ENCODE results near the gene BCAT1.
"Not testable (repeated sequence)": the region's sequence is repeated elsewhere in the genome, so short reads cannot be mapped to it uniquely, and the experiment has no call there.

BCAT1 gene

GRCh38 chr12:24814379-24815113 is 134.4 kb downstream of the BCAT1 start:
- no peak for DNase-seq (ENCODE audit: low read depth, low spot score)

- no peak for DNase-seq (ENCODE audit: low read depth, low spot score)
Measured at GRCh38 chr12:24810378-24810777, 138.5 kb downstream of the BCAT1 start.

- not testable (repeated sequence) for DNase-seq (ENCODE audit: low read depth, low spot score)
Measured at GRCh38 chr12:24809306-24809705, 139.6 kb downstream of the BCAT1 start.

- DNase-seq (ENCODE audit: low read depth, low spot score) = no peak
Measured at GRCh38 chr12:24808651-24809050, 140.2 kb downstream of the BCAT1 start.

- DNase-seq (ENCODE audit: low read depth, low spot score) = no peak
Measured at GRCh38 chr12:24806386-24806785, 142.5 kb downstream of the BCAT1 start.

- no peak for DNase-seq (ENCODE audit: low read depth, low spot score)
Measured at GRCh38 chr12:24803430-24804245, 145.3 kb downstream of the BCAT1 start.

- DNase-seq (ENCODE audit: low read depth, low spot score) = no peak
Measured at GRCh38 chr12:24798335-24798734, 150.6 kb downstream of the BCAT1 start.

- no peak for DNase-seq (ENCODE audit: low read depth, low spot score)
Measured at GRCh38 chr12:24797901-24798300, 151.0 kb downstream of the BCAT1 start.

GRCh38 chr12:24796876-24797275 is 152.0 kb downstream of the BCAT1 start:
- no peak for DNase-seq (ENCODE audit: low read depth, low spot score)

GRCh38 chr12:24795699-24796347 is 153.1 kb downstream of the BCAT1 start:
- DNase-seq (ENCODE audit: low read depth, low spot score) = no peak

- no peak for DNase-seq (ENCODE audit: low read depth, low spot score)
Measured at GRCh38 chr12:24791622-24792021, 157.3 kb downstream of the BCAT1 start.

GRCh38 chr12:24788886-24789285 is 160.0 kb downstream of the BCAT1 start:
- no peak for DNase-seq (ENCODE audit: low read depth, low spot score)

- no peak for DNase-seq (ENCODE audit: low read depth, low spot score)
Measured at GRCh38 chr12:24780697-24781368, 168.1 kb downstream of the BCAT1 start.

- DNase-seq (ENCODE audit: low read depth, low spot score) = peak; percentile 31
Measured at GRCh38 chr12:24778486-24779304, 170.2 kb downstream of the BCAT1 start.

- DNase-seq (ENCODE audit: low read depth, low spot score) = no peak
Measured at GRCh38 chr12:24777359-24777758, 171.5 kb downstream of the BCAT1 start.

- DNase-seq (ENCODE audit: low read depth, low spot score) = no peak
Measured at GRCh38 chr12:24776861-24777260, 172.0 kb downstream of the BCAT1 start.

- DNase-seq (ENCODE audit: low read depth, low spot score) = no peak
Measured at GRCh38 chr12:24775073-24775472, 173.8 kb downstream of the BCAT1 start.

GRCh38 chr12:24773996-24774395 is 174.9 kb downstream of the BCAT1 start:
- no peak for DNase-seq (ENCODE audit: low read depth, low spot score)

GRCh38 chr12:24772813-24773212 is 176.1 kb downstream of the BCAT1 start:
- no peak for DNase-seq (ENCODE audit: low read depth, low spot score)

- DNase-seq (ENCODE audit: low read depth, low spot score) = no peak
Measured at GRCh38 chr12:24770821-24771220, 178.1 kb downstream of the BCAT1 start.

GRCh38 chr12:24770334-24770733 is 178.6 kb downstream of the BCAT1 start:
- no peak for DNase-seq (ENCODE audit: low read depth, low spot score)
